Measurements from ENCODE around the gene FBXW7.

Gene FBXW7

GRCh38 chr4:152294331-152294730, 241.6 kb downstream of the FBXW7 start:
- H3K9me2 ChIP-seq (replicated peaks; ENCODE audit: low read depth, low read length): no peaks in the 10 kb centered on the region
- no peaks in the 10 kb centered on the region for H4K20me1 ChIP-seq (ENCODE audit: insufficient read depth, low read length, poor library complexity, severe bottlenecking)
- H3K4me1 ChIP-seq (ENCODE audit: insufficient read depth, low read length, poor library complexity, severe bottlenecking): no peaks in the 10 kb centered on the region
- no peaks in the 10 kb centered on the region for H3F3A ChIP-seq (ENCODE audit: low read depth)
- H3K4me3 ChIP-seq (ENCODE audit: low read length, poor library complexity, severe bottlenecking): no peak overlapping the region
- H3K9ac ChIP-seq (ENCODE audit: low read depth, low read length, poor library complexity, severe bottlenecking): no peak overlapping the region
- no peaks in the 10 kb centered on the region for H3K9me3 ChIP-seq (ENCODE audit: insufficient read depth, low read depth, low read length)
- H3K79me2 ChIP-seq (ENCODE audit: insufficient read depth, low read length): no peaks in the 10 kb centered on the region
- no peaks in the 10 kb centered on the region for H3K36me3 ChIP-seq (ENCODE audit: insufficient read depth, low read length)
- H3K4me2 ChIP-seq (ENCODE audit: low read depth, low read length, poor library complexity, severe bottlenecking): no peak overlapping the region
- no peak overlapping the region for H2AFZ ChIP-seq (ENCODE audit: low read length)
- TF ChIP-seq CTCF (conservative IDR thresholded peaks at IDR 0.05; ENCODE audit: low read length) (no peak), EZH2phosphoT487 (IDR thresholded peaks at IDR 0.05; ENCODE audit: borderline replicate concordance) (no peak)
- H3K27me3 ChIP-seq (ENCODE audit: insufficient read depth, low read length, poor library complexity, severe bottlenecking): no peaks in the 10 kb centered on the region

- no peak overlapping the region for H3K9ac ChIP-seq (ENCODE audit: low read depth, low read length, poor library complexity, severe bottlenecking)
- H3K4me2 ChIP-seq (ENCODE audit: low read depth, low read length, poor library complexity, severe bottlenecking): no peak overlapping the region
- H3K9me3 ChIP-seq (ENCODE audit: insufficient read depth, low read depth, low read length): no peaks in the 10 kb centered on the region
- H3K4me3 ChIP-seq (ENCODE audit: low read length, poor library complexity, severe bottlenecking): no peak overlapping the region
- TF ChIP-seq EZH2phosphoT487 (IDR thresholded peaks at IDR 0.05; ENCODE audit: borderline replicate concordance): no peak
- no peak for TF ChIP-seq CTCF (conservative IDR thresholded peaks at IDR 0.05; ENCODE audit: low read length)
- H3F3A ChIP-seq (ENCODE audit: low read depth): no peaks in the 10 kb centered on the region
- no peaks in the 10 kb centered on the region for H3K4me1 ChIP-seq (ENCODE audit: insufficient read depth, low read length, poor library complexity, severe bottlenecking)
- H3K79me2 ChIP-seq (ENCODE audit: insufficient read depth, low read length): no peaks in the 10 kb centered on the region
- H3K9me2 ChIP-seq (replicated peaks; ENCODE audit: low read depth, low read length): no peaks in the 10 kb centered on the region
- no peak overlapping the region for H2AFZ ChIP-seq (ENCODE audit: low read length)
- H3K36me3 ChIP-seq (ENCODE audit: insufficient read depth, low read length): no peaks in the 10 kb centered on the region
- no peaks in the 10 kb centered on the region for H4K20me1 ChIP-seq (ENCODE audit: insufficient read depth, low read length, poor library complexity, severe bottlenecking)
- H3K27me3 ChIP-seq (ENCODE audit: insufficient read depth, low read length, poor library complexity, severe bottlenecking): no peaks in the 10 kb centered on the region
Observed at GRCh38 chr4:152293527-152293926, 242.4 kb downstream of the FBXW7 start.

GRCh38 chr4:152290366-152290921, 245.4 kb downstream of the FBXW7 start:
- Histone ChIP-seq H3K36me3 (ENCODE audit: insufficient read depth, low read length) (no peaks in the 10 kb centered on the region), H2AFZ (ENCODE audit: low read length) (no peak overlapping the region), H3K9me3 (ENCODE audit: insufficient read depth, low read depth, low read length) (no peaks in the 10 kb centered on the region), H3F3A (ENCODE audit: low read depth) (no peaks in the 10 kb centered on the region), H4K20me1 (ENCODE audit: insufficient read depth, low read length, poor library complexity, severe bottlenecking) (no peaks in the 10 kb centered on the region), H3K4me1 (ENCODE audit: insufficient read depth, low read length, poor library complexity, severe bottlenecking) (no peaks in the 10 kb centered on the region), H3K4me2 (ENCODE audit: low read depth, low read length, poor library complexity, severe bottlenecking) (no peak overlapping the region), H3K27me3 (ENCODE audit: insufficient read depth, low read length, poor library complexity, severe bottlenecking) (no peaks in the 10 kb centered on the region), H3K4me3 (ENCODE audit: low read length, poor library complexity, severe bottlenecking) (no peak overlapping the region), H3K79me2 (ENCODE audit: insufficient read depth, low read length) (no peaks in the 10 kb centered on the region), H3K9ac (ENCODE audit: low read depth, low read length, poor library complexity, severe bottlenecking) (no peak overlapping the region), H3K9me2 (replicated peaks; ENCODE audit: low read depth, low read length) (no peaks in the 10 kb centered on the region)
- TF ChIP-seq CTCF (conservative IDR thresholded peaks at IDR 0.05; ENCODE audit: low read length): no peak
- TF ChIP-seq EZH2phosphoT487 (IDR thresholded peaks at IDR 0.05; ENCODE audit: borderline replicate concordance): no peak

Measured in Loucy (cell line).